GM21423 (cell line): ENCODE data around the gene CCDC188.

Source experiments
- ATAC-seq: cut with Tn5 transposase; IDR thresholded peaks from one replicate; pipeline ENCODE4 v1.9.1; 2021; ENCODE audit warnings: mild to moderate bottlenecking, moderate library complexity; ENCODE audit not compliant: unreplicated experiment

CCDC188 gene

GRCh38 chr22:20135806-20136602, 14.9 kb downstream of the CCDC188 start:
- no peak for ATAC-seq

- no peak for ATAC-seq
Observed at GRCh38 chr22:20135265-20135664, 15.6 kb downstream of the CCDC188 start.

GRCh38 chr22:20133930-20134549, 16.8 kb downstream of the CCDC188 start:
- ATAC-seq, result no peak

- ATAC-seq, result no peak
Observed at GRCh38 chr22:20132686-20133246, 18.1 kb downstream of the CCDC188 start.

- peak; percentile 2 for ATAC-seq
Observed at GRCh38 chr22:20131859-20132685, 18.8 kb downstream of the CCDC188 start.

GRCh38 chr22:20131597-20131858, 19.3 kb downstream of the CCDC188 start, which contains the start of gene ZDHHC8:
Gene ZDHHC8, plus strand, starts transcription at chr22:20131804. Its CDS starts 144 bp downstream, at chr22:20131948.
- peak; percentile 38 for ATAC-seq

- ATAC-seq, result no peak
Observed at GRCh38 chr22:20130731-20131596, 19.9 kb downstream of the CCDC188 start.

GRCh38 chr22:20130319-20130718, 20.5 kb downstream of the CCDC188 start:
- ATAC-seq, result no peak

- ATAC-seq, result no peak
Observed at GRCh38 chr22:20129747-20130014, 21.2 kb downstream of the CCDC188 start.

GRCh38 chr22:20128902-20129746, 21.7 kb downstream of the CCDC188 start:
- no peak for ATAC-seq

GRCh38 chr22:20128619-20128901, 22.3 kb downstream of the CCDC188 start:
- no peak for ATAC-seq

GRCh38 chr22:20127869-20128618, 22.8 kb downstream of the CCDC188 start:
- ATAC-seq, result no peak

- ATAC-seq, result no peak
Observed at GRCh38 chr22:20127318-20127868, 23.5 kb downstream of the CCDC188 start.

GRCh38 chr22:20126284-20127029, 24.4 kb downstream of the CCDC188 start:
- no peak for ATAC-seq

GRCh38 chr22:20125201-20126174, 25.4 kb downstream of the CCDC188 start:
- no peak for ATAC-seq

GRCh38 chr22:20124083-20124787, 26.6 kb downstream of the CCDC188 start:
- ATAC-seq, result no peak
